Left ventricle myocardium superior (tissue), 1 donor: Measurements from ENCODE around the gene PSMB3. TPM values are rescaled to one million over a fixed set of nuclear protein-coding genes. Genes with fewer than 3 reads are reported as not detected.

Experiments
- ATAC-seq: fragments of 200-7000 bp; cut with Tn5 transposase; one replicate; pipeline ENCODE4 v1.9.1; 2020; ENCODE audit warnings: mild to moderate bottlenecking, moderate library complexity
- DNase-seq: peaks from one replicate; pipeline ENCODE4 v3.0.0-alpha.2; 2020
- intact Hi-C: fragments of 100-400 bp; cut with micrococcal nuclease; formaldehyde crosslinking; loops from one replicate; pipeline ENCODE4 v1.11.0; 2022
- total RNA-seq: library from RNA; stranded (reverse); fragmentation: NEBNext Ultra II Directional; extraction: Animal tissue kit (Norgen Biotek cat#: 25700); gene quantifications from one replicate; pipeline ENCODE4 v1.2.1, GENCODE V29; 2021
- donor health status: DM: no; HTN: yes; CAD: no; lungs with severe emphysema.

The PSMB3 gene
- total RNA-seq, 1 donor from 2014 or later, result 167 TPM

GRCh38 chr17:38746004-38746848 lies 6.3 kb upstream of the PSMB3 start:
- intact Hi-C loops, result no loop called here
- DNase-seq (no peak), ATAC-seq (no peak)

- DNase-seq, result no peak
- intact Hi-C loops, result no loop called here
- no peak for ATAC-seq
Observed at GRCh38 chr17:38746849-38747462, 5.6 kb upstream of the PSMB3 start.

- intact Hi-C loops, result no loop called here
- DNase-seq, result peak; percentile 74
- peak; percentile 1 for ATAC-seq
Observed at GRCh38 chr17:38747463-38748148, 4.9 kb upstream of the PSMB3 start.

DNA sequence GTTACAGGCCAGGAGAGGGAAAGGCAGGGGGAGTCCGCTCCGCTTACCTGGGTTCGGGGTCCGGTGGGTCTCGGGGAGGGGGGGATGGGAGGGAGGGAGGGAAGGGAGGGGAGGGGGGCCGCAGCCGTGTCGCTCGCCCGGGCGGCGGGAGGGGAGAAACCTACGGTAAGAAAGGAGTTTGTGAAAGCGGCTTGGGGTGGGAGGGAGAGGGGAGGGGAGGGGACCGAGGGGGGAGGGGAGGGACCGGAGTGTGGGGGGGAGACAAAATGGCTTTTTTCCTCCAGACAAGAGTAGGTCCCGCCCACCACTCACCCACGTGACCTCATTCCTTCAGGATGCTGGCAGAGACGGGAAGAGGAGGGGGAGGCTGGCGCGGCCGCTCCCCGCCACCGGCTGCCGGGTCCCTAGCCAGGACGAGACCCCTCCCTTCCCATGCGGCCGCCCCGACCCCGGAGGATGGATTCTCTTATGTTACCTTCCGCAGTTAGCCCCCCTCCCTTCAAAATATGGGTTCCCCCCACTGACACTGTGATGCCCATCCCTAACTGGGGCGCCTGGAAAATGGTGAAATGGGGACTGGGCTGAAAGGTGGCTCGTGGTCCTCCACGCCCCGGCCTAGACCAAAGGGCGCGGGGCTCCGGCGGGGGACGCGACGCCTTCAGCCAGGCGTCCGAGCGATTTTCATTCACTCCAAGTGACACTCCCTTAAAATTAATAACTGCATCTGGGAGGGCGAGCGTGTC lies 4.2 kb upstream of the PSMB3 start, which contains the start of gene PCGF2:
Gene PCGF2 (minus strand): TSS at position 188 of the 743 bp plus-strand sequence. CDS start 7,934 bp downstream, outside the sequence.
- ATAC-seq, result peak; percentile 42
- intact Hi-C loops, result no loop called here
- peak; percentile 94 for DNase-seq

DNA sequence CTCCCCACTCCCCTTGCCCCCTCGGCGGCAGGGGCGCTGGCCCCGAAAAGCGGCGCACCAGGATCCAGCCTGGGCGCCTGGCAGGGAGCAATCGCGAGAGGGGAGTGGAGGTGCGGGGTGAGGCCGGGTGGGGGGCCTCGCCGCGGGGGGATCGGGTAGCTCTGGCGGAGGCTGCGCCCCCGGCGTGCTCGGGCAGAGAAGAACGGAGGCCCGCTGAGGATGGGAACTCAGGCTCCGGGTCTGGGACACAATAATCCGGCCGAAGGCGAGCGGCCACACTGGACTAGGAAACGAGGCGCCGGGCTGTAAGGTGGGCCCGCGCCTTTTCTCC lies 3.7 kb upstream of the PSMB3 start:
- intact Hi-C loops, result no loop called here
- ATAC-seq (no peak), DNase-seq (no peak)

DNA sequence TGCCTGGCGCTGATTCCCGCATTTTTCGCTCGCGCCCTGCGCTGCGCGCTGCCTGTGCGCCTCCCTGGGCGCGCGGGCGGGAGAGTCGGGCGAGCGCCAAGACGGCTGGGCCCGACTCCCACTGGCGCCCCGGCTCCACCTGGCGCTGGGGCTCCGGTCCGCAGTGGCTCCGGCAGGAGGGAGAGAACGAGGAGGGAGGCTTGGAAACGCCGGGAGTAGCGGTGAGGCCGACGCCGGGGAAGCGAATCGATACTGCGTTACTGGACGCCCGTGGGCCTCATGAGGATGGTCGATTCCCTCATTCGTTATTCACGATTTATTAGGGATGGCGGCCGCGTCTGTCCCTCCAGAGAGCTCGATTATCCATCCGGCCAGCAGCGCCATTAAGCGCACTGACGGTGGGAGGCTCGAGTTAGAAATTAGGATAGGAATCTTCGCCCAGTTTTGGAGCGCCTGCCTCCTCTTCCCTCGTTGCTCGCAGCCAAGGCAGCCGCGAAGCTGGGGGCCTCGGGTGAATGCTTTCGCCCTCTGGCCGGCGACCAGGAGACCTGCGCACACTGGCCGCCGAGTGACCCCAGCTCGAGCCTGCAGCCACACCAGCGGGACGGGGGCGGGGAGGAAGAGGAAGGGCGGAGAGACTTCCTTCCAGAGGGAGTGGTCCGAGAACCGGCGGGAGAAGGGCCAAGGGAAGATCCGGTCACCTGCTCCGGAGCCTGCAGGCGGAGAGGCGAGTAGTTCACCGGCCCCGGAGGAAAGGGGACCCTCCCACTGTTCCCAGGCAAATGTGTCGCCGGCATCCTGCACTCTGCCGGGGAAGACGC lies 3.1 kb upstream of the PSMB3 start:
- peak; percentile 57 for ATAC-seq
- peak; percentile 92 for DNase-seq
- intact Hi-C loops, result no loop called here

- intact Hi-C loops, result no loop called here
- DNase-seq (no peak), ATAC-seq (no peak)
Observed at GRCh38 chr17:38750044-38750311, 2.6 kb upstream of the PSMB3 start.

- DNase-seq, result no peak
- intact Hi-C loops, result no loop called here
- ATAC-seq, result no peak
Observed at GRCh38 chr17:38750312-38751121, 2.0 kb upstream of the PSMB3 start.

DNA sequence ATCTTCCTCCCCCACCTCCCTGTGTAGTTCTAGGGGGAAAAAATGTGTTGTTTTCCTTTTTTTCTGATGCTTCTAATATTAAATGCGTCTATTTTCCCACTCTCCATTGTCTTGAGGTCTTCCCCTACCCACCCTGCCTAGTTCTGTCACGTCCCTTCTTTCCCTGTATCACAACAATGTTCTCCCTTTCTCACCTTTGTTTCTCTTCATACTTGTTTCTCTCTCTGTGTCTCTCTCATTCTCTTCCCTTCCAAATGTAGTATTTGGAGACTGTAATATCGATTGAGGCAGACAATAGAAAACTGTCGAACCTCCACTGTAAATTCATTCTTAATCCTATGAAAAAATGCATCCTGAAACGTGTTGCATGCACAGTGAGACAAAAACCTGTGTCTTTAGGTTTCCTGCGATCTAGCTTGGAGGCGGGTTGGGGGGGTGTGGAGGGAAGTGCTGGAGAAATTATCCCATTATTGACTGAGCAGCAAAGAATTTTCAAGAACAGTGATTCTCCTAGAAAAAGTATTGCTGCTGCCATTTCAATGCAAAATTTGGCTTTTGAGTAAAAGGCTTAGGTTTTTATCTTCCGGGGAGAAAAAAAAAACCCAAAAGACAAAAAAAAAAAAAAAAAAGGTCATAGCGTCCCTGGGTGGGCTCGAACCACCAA lies 1.3 kb upstream of the PSMB3 start:
- intact Hi-C loops, result no loop called here
- DNase-seq (no peak), ATAC-seq (no peak)

DNA sequence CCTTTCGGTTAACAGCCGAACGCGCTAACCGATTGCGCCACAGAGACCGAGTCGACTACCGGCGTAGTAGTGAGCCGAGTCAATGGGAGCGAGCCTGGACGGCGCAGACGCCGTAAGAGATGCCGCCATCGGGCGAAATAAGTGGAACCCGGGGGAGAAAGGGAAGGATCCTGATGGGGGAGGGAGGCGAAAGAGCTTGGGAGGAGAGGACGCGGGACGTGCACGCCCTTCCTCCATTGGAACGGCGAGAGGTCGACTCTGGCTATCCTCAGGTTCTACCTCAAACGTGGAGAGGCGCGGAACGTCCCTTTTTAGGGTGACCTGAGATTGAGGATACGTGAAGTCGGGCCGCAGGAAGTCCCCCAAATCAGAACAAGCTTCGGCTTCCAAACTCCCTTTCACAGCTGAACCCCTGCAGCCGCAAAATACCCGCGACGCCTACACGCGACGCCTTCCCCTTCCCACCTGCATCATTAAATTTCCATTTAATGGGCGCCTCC lies 683 bp upstream of the PSMB3 start:
- DNase-seq (peak; percentile 83), ATAC-seq (peak; percentile 44)
- intact Hi-C loops, result no loop called here

DNA sequence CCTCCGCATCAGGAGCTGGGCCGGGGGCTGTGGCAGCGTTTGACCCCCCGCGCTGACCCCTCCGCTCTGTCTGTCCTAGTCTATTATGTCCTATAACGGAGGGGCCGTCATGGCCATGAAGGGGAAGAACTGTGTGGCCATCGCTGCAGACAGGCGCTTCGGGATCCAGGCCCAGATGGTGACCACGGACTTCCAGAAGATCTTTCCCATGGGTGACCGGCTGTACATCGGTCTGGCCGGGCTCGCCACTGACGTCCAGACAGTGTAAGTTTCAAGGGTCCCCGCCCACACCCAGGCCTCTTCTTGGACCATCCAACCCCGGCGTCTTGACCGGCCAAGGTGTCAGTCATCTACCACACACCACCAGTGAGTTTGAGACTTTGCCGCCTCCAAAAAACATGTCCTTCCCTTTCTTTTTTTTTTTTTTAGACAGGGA lies 548 bp downstream of the PSMB3 start:
- no peak for DNase-seq
- intact Hi-C loops, result no loop called here
- ATAC-seq, result no peak

- ATAC-seq (no peak), DNase-seq (no peak)
- intact Hi-C loops, result no loop called here
Observed at GRCh38 chr17:38761612-38762011, 9.1 kb downstream of the PSMB3 start.

- DNase-seq (no peak), ATAC-seq (no peak)
- intact Hi-C loops, result no loop called here
Observed at GRCh38 chr17:38762231-38762630, 9.7 kb downstream of the PSMB3 start.

DNA sequence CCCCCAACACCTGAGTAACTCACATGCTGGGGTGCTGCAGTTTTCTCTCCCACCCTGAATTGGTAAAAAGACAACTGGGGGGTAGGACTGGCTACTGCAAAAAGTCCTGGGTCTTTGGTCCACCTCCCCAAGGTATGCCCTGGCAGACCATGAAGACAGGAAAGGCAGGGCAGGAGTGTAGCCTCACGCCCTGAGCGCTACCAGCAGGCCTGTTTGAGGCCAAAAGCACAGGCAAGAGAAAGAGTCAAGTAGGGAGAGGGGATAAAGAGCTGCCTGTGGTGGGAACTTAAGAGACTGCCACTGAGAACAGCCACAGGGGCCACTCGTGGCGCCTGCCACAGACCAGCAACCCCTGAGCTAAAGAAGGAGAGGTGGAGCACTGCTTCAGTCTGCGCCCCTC lies 13.8 kb downstream of the PSMB3 start:
- ATAC-seq (no peak), DNase-seq (no peak)
- intact Hi-C loops, result no loop called here

DNA sequence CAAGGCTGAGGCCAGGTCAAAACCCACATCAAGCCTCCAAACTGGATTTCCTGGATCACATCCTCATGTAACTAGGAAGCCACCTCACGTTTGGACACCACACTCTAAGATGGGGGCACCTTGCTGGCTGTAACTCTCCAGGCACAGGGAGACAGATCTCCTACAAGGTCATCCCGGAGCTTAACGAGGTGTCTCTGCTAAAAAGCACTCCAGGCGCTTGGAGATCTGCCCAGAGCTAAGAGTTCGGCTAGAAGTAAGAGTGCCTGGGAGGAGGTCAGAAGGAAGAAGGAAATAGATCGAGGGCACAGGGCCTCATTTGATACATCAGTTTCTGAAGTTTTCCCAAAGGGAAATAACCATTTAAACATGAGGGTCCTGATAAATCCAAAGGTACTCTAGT lies 15.9 kb downstream of the PSMB3 start:
- intact Hi-C loops, result no loop called here
- DNase-seq (peak; percentile 52), ATAC-seq (peak; percentile 77)

- DNase-seq (no peak), ATAC-seq (no peak)
- intact Hi-C loops, result no loop called here
Observed at GRCh38 chr17:38773258-38773657, 20.7 kb downstream of the PSMB3 start.

DNA sequence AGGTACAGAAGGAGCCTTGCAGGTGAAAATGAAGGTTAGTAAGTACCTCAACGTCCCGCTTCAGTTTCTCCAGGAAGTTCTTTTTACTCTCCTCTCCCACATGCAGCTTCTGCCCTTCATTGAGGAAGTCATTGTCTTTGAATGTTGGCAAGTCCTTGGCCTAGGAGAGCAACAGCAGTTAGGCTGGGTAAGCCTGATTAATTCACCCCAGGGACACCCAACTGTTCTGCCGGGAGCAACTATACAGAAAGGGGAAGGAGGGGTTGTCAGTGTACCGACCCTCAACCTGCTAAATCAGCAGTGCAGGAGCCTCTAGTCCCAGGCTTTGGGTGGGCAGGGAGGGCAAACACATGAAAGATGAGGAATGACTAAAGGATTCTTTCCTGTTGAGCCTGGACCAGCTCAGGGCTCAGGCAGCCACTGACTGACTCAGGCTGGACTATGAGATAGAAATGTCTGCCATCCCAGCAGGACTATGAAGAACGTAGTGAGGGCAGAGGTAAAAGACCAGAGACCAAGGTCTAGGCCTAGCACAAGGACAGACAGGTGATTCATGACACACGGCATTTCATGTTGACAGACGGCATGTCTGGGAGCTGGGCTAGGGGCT lies 25.2 kb downstream of the PSMB3 start:
- intact Hi-C loops, result no loop called here
- no peak for DNase-seq
- no peak for ATAC-seq
